CD14-positive monocyte (primary cell): ENCODE results near the gene AFF2. TPM values are rescaled to one million over a fixed set of nuclear protein-coding genes. Genes with fewer than 3 reads are reported as not detected.
A peak's percentile ranks its signal among the peaks of the same experiment; 100 is the strongest.

Experiments used
- DNase-seq, 3 donors: peaks; one replicate each; pipeline ENCODE4 v3.0.0-alpha.2; 2011 to 2022
- H2AFZ ChIP-seq: 2 replicates; pipeline ENCODE4 v1.6.0; 2012; ENCODE audit warnings: mild to moderate bottlenecking, low read depth, low read length, inconsistent platforms; ENCODE audit not compliant: insufficient read depth, poor library complexity, severe bottlenecking
- H3K27ac ChIP-seq, 2 donors: 1 replicate in 1 of 2; 2 replicates in 1 of 2; pipeline ENCODE4 v1.5.1; 2012 to 2013; ENCODE audit warnings: low read length in 2 of 2, control low read depth in 1 of 2, inconsistent platforms in 1 of 2, low read depth in 1 of 2, mild to moderate bottlenecking in 1 of 2
- H3K27me3 ChIP-seq, 2 donors: one replicate each; pipeline versions ENCODE4 v1.6.0 to v1.6.1; 2011 to 2013; ENCODE audit warnings: low read length in 2 of 2; ENCODE audit not compliant: control insufficient read depth in 2 of 2, insufficient read depth in 2 of 2
- H3K36me3 ChIP-seq, 2 donors: replicated peaks in 1 of 2; 1 replicate in 1 of 2; 2 replicates in 1 of 2; pipeline versions ENCODE4 v1.5.1 to v1.6.1; 2012 to 2013; ENCODE audit warnings: low read length in 2 of 2, control low read depth in 1 of 2, inconsistent platforms in 1 of 2, mild to moderate bottlenecking in 1 of 2; ENCODE audit not compliant: insufficient read depth in 2 of 2, control insufficient read depth in 1 of 2
- H3K4me1 ChIP-seq, 2 donors: 1 replicate in 1 of 2; 2 replicates in 1 of 2; pipeline versions ENCODE4 v1.5.1 to v1.6.1; 2012 to 2013; ENCODE audit warnings: low read length in 2 of 2, control low read depth in 1 of 2, inconsistent platforms in 1 of 2, mild to moderate bottlenecking in 1 of 2, moderate library complexity in 1 of 2; ENCODE audit not compliant: insufficient read depth in 2 of 2, control insufficient read depth in 1 of 2
- H3K4me2 ChIP-seq: replicated peaks from 2 replicates; pipeline ENCODE3; 2012; ENCODE audit warnings: low read length, moderate library complexity, mild to moderate bottlenecking; ENCODE audit not compliant: poor library complexity, severe bottlenecking; ENCODE audit errors: extremely low read depth
- H3K4me3 ChIP-seq, 3 experiments: fragments of 200-600 bp in 1 of 3; sonication (generic) in 1 of 3; replicated peaks in 1 of 3; 1 replicate in 2 of 3; 2 replicates in 1 of 3; pipeline ENCODE4 v1.5.1; 2011 to 2013; ENCODE audit warnings: low read length in 3 of 3, mild to moderate bottlenecking in 3 of 3, control low read depth in 2 of 3, low read depth in 2 of 3, inconsistent platforms in 1 of 3, moderate library complexity in 1 of 3
- H3K79me2 ChIP-seq: 2 replicates; pipeline ENCODE4 v1.6.0; 2012; ENCODE audit warnings: mild to moderate bottlenecking, control low read depth, inconsistent platforms, low read length, moderate library complexity; ENCODE audit not compliant: insufficient read depth
- H3K9ac ChIP-seq: 2 replicates; pipeline ENCODE4 v1.6.0; 2017; ENCODE audit warnings: low read length, mild to moderate bottlenecking; ENCODE audit not compliant: insufficient read depth, poor library complexity, severe bottlenecking
- H3K9me3 ChIP-seq, 2 donors: replicated peaks in 1 of 2; 1 replicate in 1 of 2; 2 replicates in 1 of 2; pipeline versions ENCODE4 v1.5.1 to v1.6.1; 2012 to 2013; ENCODE audit warnings: low read length in 2 of 2, control low read depth in 1 of 2; ENCODE audit not compliant: control insufficient read depth in 1 of 2, insufficient read depth in 1 of 2
- H4K20me1 ChIP-seq: 2 replicates; pipeline ENCODE4 v1.6.0; 2012; ENCODE audit warnings: mild to moderate bottlenecking, low read length, control low read depth, moderate library complexity; ENCODE audit not compliant: insufficient read depth
- H3K27ac Mint-ChIP-seq, 7 donors: one replicate each; pipeline ENCODE4 v1.8.0; 2020; ENCODE audit warnings: mild to moderate bottlenecking in 7 of 7, mixed read lengths in 7 of 7, moderate library complexity in 6 of 7, inconsistent platforms in 2 of 7
- H3K27me3 Mint-ChIP-seq, 3 donors: one replicate each; pipeline ENCODE4 v1.8.0; 2021 to 2022; ENCODE audit warnings: low read depth in 3 of 3, mild to moderate bottlenecking in 3 of 3, mixed read lengths in 3 of 3, moderate library complexity in 3 of 3, inconsistent platforms in 1 of 3
- H3K36me3 Mint-ChIP-seq, 2 donors: one replicate each; pipeline ENCODE4 v1.8.0; 2020; ENCODE audit warnings: mixed read lengths in 2 of 2, inconsistent platforms in 1 of 2, mild to moderate bottlenecking in 1 of 2
- H3K4me1 Mint-ChIP-seq: one replicate; pipeline ENCODE4 v1.8.0; 2020; ENCODE audit warnings: mild to moderate bottlenecking, mixed read lengths
- H3K4me3 Mint-ChIP-seq, 2 donors: one replicate each; pipeline ENCODE4 v1.8.0; 2020; ENCODE audit warnings: mild to moderate bottlenecking in 2 of 2, mixed read lengths in 2 of 2, moderate library complexity in 1 of 2
- H3K9me3 Mint-ChIP-seq, 7 donors: one replicate each; pipeline ENCODE4 v1.8.0; 2020 to 2022; ENCODE audit warnings: mixed read lengths in 7 of 7, mild to moderate bottlenecking in 6 of 7, moderate library complexity in 6 of 7, inconsistent platforms in 2 of 7
- CTCF ChIP-seq: fragments of 200-600 bp; IDR thresholded peaks from one replicate; pipeline ENCODE4 v1.8.0; 2022; ENCODE audit warnings: antibody characterized with exemption, mild to moderate bottlenecking
- WGBS: methylation state at CpG from one replicate; pipeline ENCODE4 v1.1.5; 2013; ENCODE audit warnings: missing lambda C conversion rate; ENCODE audit not compliant: insufficient coverage; 5-methylcytosine and 5-hydroxymethylcytosine counted together
- intact Hi-C, 2 donors: fragments of 100-400 bp; cut with micrococcal nuclease; formaldehyde crosslinking; loops; one replicate each; pipeline versions ENCODE4 v1.15.0 to v1.15.1; 2023
- polyA plus RNA-seq, 3 donors: library from polyadenylated mRNA; depleted of rRNA in 1 of 3; unstranded in 2 of 3; stranded (reverse) in 1 of 3; fragments of 300-500 nt in 2 of 3; fragments of >200 nt in 1 of 3; fragmentation: Illumina TruSeq in 2 of 3; gene quantifications; 1 replicate in 2 of 3; 2 replicates in 1 of 3; pipeline ENCODE4 v1.2.3, GENCODE V29; 2012 to 2021

Gene AFF2
- polyA plus RNA-seq, 3 donors: 0.07 to 1.1 (median 0.70) TPM

GRCh38 chrX:148498067-148498466 is 2.4 kb upstream of the AFF2 start:
- TF ChIP-seq CTCF: no peak
- no peak for DNase-seq
- Histone ChIP-seq H3K4me1 (peaks cover 34 to 38% of the 10 kb centered on the region in 2 donors), H3K9ac (no peak overlapping the region), H3K36me3 (no peaks in the 10 kb centered on the region), H2AFZ (no peak overlapping the region), H4K20me1 (no peaks in the 10 kb centered on the region), H3K4me2 (no peak overlapping the region), H3K4me3 (no peak overlapping the region), H3K27me3 (peaks cover 0 to 5% of the 10 kb centered on the region in 2 donors), H3K27ac (no peak overlapping the region), H3K79me2 (peaks cover 11% of the 10 kb centered on the region), H3K9me3 (no peaks in the 10 kb centered on the region)
- Mint-ChIP-seq H3K36me3 (no peaks in the 10 kb centered on the region), H3K9me3 (peaks cover 0 to 12% (median 0%) of the 10 kb centered on the region in 7 donors), H3K27me3 (peaks cover 0 to 15% (median 10%) of the 10 kb centered on the region in 3 donors), H3K27ac (no peak overlapping the region), H3K4me3 (no peak overlapping the region), H3K4me1 (peaks cover 31% of the 10 kb centered on the region)
- intact Hi-C loops: no loop called here
- no CpG with 5 or more reads among the region's 3 CpGs for WGBS

- Histone ChIP-seq H3K4me3 (peak overlapping the region; percentile 9 to 67 (median 32)), H3K79me2 (peaks cover 18% of the 10 kb centered on the region), H3K36me3 (no peaks in the 10 kb centered on the region), H3K27me3 (peaks cover 0 to 5% of the 10 kb centered on the region in 2 donors), H3K9me3 (no peaks in the 10 kb centered on the region), H2AFZ (peak overlapping the region; percentile 61), H3K4me1 (peaks cover 32 to 34% of the 10 kb centered on the region in 2 donors), H3K4me2 (peak overlapping the region; percentile 73), H3K9ac (no peak overlapping the region), H3K27ac (no peak overlapping the region), H4K20me1 (no peaks in the 10 kb centered on the region)
- Mint-ChIP-seq H3K9me3 (peaks cover 0 to 12% (median 0%) of the 10 kb centered on the region in 7 donors), H3K4me1 (peaks cover 29% of the 10 kb centered on the region), H3K27ac (no peak overlapping the region), H3K27me3 (peaks cover 0 to 15% (median 10%) of the 10 kb centered on the region in 3 donors), H3K36me3 (no peaks in the 10 kb centered on the region), H3K4me3 (peak overlapping the region in 1 of 2 donors; percentile 66)
- no peak for DNase-seq
- 88% methylated on average over 8 of the region's 35 CpGs for WGBS
- TF ChIP-seq CTCF: no peak
- intact Hi-C loops: no loop called here
Measured at GRCh38 chrX:148499638-148500422, 587 bp upstream of the AFF2 start.
